Measurements from ENCODE around the gene RERE. TPM values are rescaled to one million over a fixed set of nuclear protein-coding genes. Genes with fewer than 3 reads are reported as not detected.
"Not testable (repeated sequence)": the region's sequence is repeated elsewhere in the genome, so short reads cannot be mapped to it uniquely, and the experiment has no call there.

RERE gene
- total RNA-seq, 4 donors from 2014 or later, result 51.2 to 1,226 (median 253) TPM

DNA sequence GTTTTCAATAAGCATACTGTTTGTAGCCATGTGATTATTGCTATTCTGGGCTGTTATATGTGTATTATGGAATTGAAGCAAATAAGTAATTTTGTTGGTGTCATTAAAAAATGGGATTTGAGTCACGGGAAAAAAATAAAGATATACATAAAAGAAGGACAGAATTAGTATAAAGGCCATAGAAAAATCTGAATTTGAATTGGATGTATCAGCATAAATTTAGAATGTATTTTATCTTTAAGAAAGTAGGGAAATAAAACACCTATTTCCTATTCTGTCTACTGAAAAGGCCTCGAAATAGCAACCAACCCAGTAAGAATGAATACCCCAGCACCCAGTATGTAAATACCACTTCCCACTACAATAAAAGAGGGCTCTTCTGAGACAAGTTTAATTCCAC lies 313.6 kb downstream of the RERE start:
- peaks cover 0 to 6% of the 10 kb centered on the region in 2 donors for H3K4me1 ChIP-seq
- H3K36me3 ChIP-seq, result no peaks in the 10 kb centered on the region
- no peaks in the 10 kb centered on the region for H3K9me3 ChIP-seq
- no peak for DNase-seq
- TF ChIP-seq POLR2A (IDR thresholded peaks at IDR 0.05), result no peak
- TF ChIP-seq, protein P1, sequence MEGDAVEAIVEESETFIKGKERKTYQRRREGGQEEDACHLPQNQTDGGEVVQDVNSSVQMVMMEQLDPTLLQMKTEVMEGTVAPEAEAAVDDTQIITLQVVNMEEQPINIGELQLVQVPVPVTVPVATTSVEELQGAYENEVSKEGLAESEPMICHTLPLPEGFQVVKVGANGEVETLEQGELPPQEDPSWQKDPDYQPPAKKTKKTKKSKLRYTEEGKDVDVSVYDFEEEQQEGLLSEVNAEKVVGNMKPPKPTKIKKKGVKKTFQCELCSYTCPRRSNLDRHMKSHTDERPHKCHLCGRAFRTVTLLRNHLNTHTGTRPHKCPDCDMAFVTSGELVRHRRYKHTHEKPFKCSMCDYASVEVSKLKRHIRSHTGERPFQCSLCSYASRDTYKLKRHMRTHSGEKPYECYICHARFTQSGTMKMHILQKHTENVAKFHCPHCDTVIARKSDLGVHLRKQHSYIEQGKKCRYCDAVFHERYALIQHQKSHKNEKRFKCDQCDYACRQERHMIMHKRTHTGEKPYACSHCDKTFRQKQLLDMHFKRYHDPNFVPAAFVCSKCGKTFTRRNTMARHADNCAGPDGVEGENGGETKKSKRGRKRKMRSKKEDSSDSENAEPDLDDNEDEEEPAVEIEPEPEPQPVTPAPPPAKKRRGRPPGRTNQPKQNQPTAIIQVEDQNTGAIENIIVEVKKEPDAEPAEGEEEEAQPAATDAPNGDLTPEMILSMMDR (IDR thresholded peaks at IDR 0.05), result no peak
- no peak overlapping the region for H3K4me3 ChIP-seq
- intact Hi-C loops (cut with DNase I; ENCODE audit: low total_unique reads), result no loop called here
- H3K27ac ChIP-seq, result peak overlapping the region in 1 of 2 donors; percentile 27
- no peaks in the 10 kb centered on the region for H3K27me3 ChIP-seq

DNA sequence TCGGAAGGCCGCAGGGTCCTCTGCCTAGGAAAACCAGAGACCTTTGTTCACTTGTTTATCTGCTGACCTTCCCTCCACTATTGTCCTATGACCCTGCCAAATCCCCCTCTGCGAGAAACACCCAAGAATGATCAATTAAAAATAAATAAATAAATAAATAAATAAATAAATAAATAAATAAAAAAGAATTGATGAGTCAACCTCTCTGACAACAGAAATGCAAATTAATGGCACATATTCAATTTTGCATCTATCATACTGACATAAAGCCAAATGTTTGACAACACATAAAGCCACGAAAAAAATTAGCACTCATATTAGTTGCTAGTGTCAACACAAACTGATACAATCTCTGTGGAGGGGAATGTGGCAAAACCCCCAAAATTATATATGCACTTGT lies 314.5 kb downstream of the RERE start:
- H3K4me3 ChIP-seq; DNase-seq; intact Hi-C loops (cut with DNase I; ENCODE audit: low total_unique reads); H3K4me1 ChIP-seq; H3K27me3 ChIP-seq; H3K36me3 ChIP-seq; H3K9me3 ChIP-seq: not testable (repeated sequence)
- H3K27ac ChIP-seq, result peak overlapping the region in 1 of 2 donors; percentile 27

DNA sequence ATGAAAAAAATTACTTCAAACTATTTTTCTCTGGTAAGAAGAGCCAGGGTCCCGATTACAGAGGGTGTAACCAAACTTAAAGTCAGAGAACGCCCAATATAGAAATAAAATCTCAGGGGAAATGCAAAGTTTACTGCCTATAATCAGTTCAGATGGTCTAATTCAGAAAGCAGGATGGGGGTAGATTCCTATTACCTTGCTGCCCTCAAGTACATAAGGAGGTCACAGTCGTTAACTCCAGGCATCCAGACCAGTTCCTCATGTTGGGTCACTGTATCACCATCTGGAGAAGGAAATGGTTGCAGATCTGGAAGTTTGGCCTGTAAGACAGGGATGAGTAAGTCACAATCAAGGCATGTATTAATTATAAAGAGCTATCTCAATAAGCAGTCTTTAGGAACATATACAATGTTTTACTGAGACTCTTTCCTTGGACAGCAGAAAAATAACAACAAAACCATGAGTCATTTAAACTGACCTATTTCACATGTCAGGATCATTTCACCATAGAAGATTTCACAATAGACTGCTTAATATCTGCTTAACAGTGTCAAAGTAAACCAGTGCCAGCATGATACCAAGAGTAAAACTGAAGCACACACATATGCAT lies 320.1 kb downstream of the RERE start:
- no peak for DNase-seq
- Histone ChIP-seq H3K27me3 (no peaks in the 10 kb centered on the region), H3K4me1 (peaks cover 0 to 4% of the 10 kb centered on the region in 2 donors), H3K4me3 (no peak overlapping the region), H3K9me3 (no peaks in the 10 kb centered on the region), H3K36me3 (no peaks in the 10 kb centered on the region), H3K27ac (peak overlapping the region; percentile 63 to 81)
- intact Hi-C loops (cut with DNase I; ENCODE audit: low total_unique reads), result no loop called here
- TF ChIP-seq, protein P1 (IDR thresholded peaks at IDR 0.05), result no peak
- TF ChIP-seq POLR2A (IDR thresholded peaks at IDR 0.05), result no peak

DNA sequence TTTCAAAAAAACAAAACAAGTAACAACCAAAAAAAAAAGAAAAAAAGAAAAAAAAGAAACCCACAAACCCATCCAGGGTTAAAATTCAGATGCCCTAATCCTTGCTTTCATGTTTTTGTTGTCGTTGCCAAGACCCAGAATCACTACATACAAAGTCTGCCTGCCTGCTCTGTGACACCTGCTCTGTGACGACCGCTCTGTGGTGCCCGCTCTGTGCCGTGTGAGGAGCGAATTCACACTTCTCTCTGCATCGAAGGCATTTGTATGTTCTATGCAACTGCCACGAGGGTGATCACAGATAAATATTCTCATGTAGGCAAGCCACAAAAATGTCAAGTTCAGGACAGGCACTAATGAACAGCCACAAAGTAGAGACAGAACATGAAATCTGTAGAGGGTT lies 321.0 kb downstream of the RERE start:
- intact Hi-C loops (cut with DNase I; ENCODE audit: low total_unique reads), result no loop called here
- Histone ChIP-seq H3K27me3 (no peaks in the 10 kb centered on the region), H3K9me3 (no peaks in the 10 kb centered on the region), H3K27ac (peak overlapping the region; percentile 63 to 81), H3K36me3 (no peaks in the 10 kb centered on the region), H3K4me1 (peaks cover 0 to 4% of the 10 kb centered on the region in 2 donors), H3K4me3 (no peak overlapping the region)
- DNase-seq, result no peak
- TF ChIP-seq, protein P1 (IDR thresholded peaks at IDR 0.05), result no peak
- no peak for TF ChIP-seq POLR2A (IDR thresholded peaks at IDR 0.05)

DNA sequence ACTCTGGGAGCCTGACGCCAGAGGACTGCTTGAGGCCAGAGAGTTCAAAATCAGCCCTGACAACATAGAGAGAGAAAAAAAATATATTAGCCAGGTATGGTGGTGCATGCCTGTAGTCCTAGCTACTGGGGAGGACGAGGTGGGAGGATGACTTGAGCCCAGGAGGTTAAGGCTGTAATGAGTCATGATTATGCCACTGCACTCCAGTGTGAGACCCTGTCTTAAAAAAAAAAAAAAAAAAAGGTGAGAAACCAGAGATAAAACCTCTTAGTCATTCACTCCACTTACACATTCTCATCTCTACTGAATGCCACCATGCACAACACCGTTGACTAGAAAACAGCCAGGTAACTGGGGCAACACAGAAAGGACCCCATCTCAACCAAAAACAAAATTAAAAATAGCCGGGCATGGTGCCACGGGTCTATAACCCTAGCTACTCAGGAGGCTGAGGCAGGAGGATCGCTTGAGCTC lies 321.5 kb downstream of the RERE start:
- H3K27me3 ChIP-seq, result no peaks in the 10 kb centered on the region
- H3K4me1 ChIP-seq, result peaks cover 0 to 4% of the 10 kb centered on the region in 2 donors
- H3K9me3 ChIP-seq, result no peaks in the 10 kb centered on the region
- TF ChIP-seq, protein P1 (IDR thresholded peaks at IDR 0.05), result no peak
- TF ChIP-seq POLR2A (IDR thresholded peaks at IDR 0.05), result no peak
- no peak for DNase-seq
- H3K36me3 ChIP-seq, result no peaks in the 10 kb centered on the region
- intact Hi-C loops (cut with DNase I; ENCODE audit: low total_unique reads), result no loop called here
- H3K4me3 ChIP-seq, result no peak overlapping the region
- H3K27ac ChIP-seq, result peak overlapping the region; percentile 63 to 81

Data from uterus (tissue), 4 donors.